ENCODE data around the gene SRCAP. TPM values are rescaled to one million over a fixed set of nuclear protein-coding genes. Genes with fewer than 3 reads are reported as not detected.

SRCAP gene
- polyA plus RNA-seq, 1 of the 3 experiments (the other 2 are of a cell fraction) = 5.6 TPM

- no peak for DNase-seq
- WGBS (ENCODE audit: low lambda C conversion rate) = 2% methylated on average over 2 of the region's 2 CpGs
- Histone ChIP-seq H4K20me1 (ENCODE audit: insufficient read depth) (no peaks in the 10 kb centered on the region), H3K4me1 (ENCODE audit: control insufficient read depth in 1 of 2, insufficient read depth in 2 of 2, low read depth in 1 of 2, low read length in 1 of 2) (peaks cover 7 to 19% of the 10 kb centered on the region in 2 experiments), H3K79me2 (ENCODE audit: insufficient read depth) (peaks cover 22% of the 10 kb centered on the region), H3K4me2 (peak overlapping the region; percentile 99), H3K36me3 (replicated peaks in 1 of 2; ENCODE audit: control insufficient read depth in 1 of 2, insufficient read depth in 2 of 2, low read length in 1 of 2) (peaks cover 18 to 25% of the 10 kb centered on the region in 2 experiments), H3K9me2 (no peaks in the 10 kb centered on the region), H3K9me3 (no peaks in the 10 kb centered on the region), H2AFZ (ENCODE audit: low read depth) (no peak overlapping the region), H3K4me3 (ENCODE audit: low read depth in 2 of 2, low read length in 1 of 2) (peak overlapping the region; percentile 91 to 99), H3K9ac (peak overlapping the region; percentile 95), H3F3A (replicated peaks; ENCODE audit: insufficient read depth) (peaks cover 14% of the 10 kb centered on the region), H3K27me3 (ENCODE audit: insufficient read depth) (no peaks in the 10 kb centered on the region), H3K27ac (ENCODE audit: low read depth in 2 of 2, low read length in 1 of 2) (peak overlapping the region; percentile 29 to 95; a peak in 3 of 4 replicates)
- ChIA-PET POLR2A (no interaction called here), CTCF (interaction anchor here (0.8 to 1.6 kb wide), 2 partner anchors 13 to 42 kb away, joined by 3 to 5 read pairs; no protein-coding TSS in a partner anchor)
- TF ChIP-seq RAD21 (IDR thresholded peaks at IDR 0.05; ENCODE audit: low read length) (no peak), REST (IDR thresholded peaks at IDR 0.05; ENCODE audit: low read depth, low read length) (no peak), TAF1 (IDR thresholded peaks at IDR 0.05; ENCODE audit: borderline replicate concordance, low read depth, low read length) (no peak), CTCF (IDR thresholded peaks at IDR 0.05) (no peak), JUND (IDR thresholded peaks at IDR 0.05) (no peak), MXI1 (IDR thresholded peaks at IDR 0.05; ENCODE audit: low read depth, low read length) (no peak), GATA2 (CRISPR knock-in tag; IDR thresholded peaks at IDR 0.05) (no peak), FOXJ3 (CRISPR knock-in tag; IDR thresholded peaks at IDR 0.05) (no peak), NFIC (IDR thresholded peaks at IDR 0.05; ENCODE audit: borderline replicate concordance) (no peak), EZH2phosphoT487 (IDR thresholded peaks at IDR 0.05; ENCODE audit: borderline replicate concordance, low read depth) (no peak), SIN3A (IDR thresholded peaks at IDR 0.05; ENCODE audit: borderline replicate concordance, low read depth, low read length) (no peak), USF2 (IDR thresholded peaks at IDR 0.05; ENCODE audit: borderline replicate concordance, low read depth, low read length) (no peak), RFX5 (IDR thresholded peaks at IDR 0.05; ENCODE audit: low read length) (no peak), IRF3 (IDR thresholded peaks at IDR 0.05; ENCODE audit: low read depth, low read length) (no peak), RXRA (IDR thresholded peaks at IDR 0.05; ENCODE audit: borderline replicate concordance, low read depth) (no peak), TCF12 (IDR thresholded peaks at IDR 0.05) (no peak), EP300 (IDR thresholded peaks at IDR 0.05; ENCODE audit: borderline replicate concordance in 1 of 2, low read depth in 1 of 2, low read length in 1 of 2) (no peak), YY1 (IDR thresholded peaks at IDR 0.05; ENCODE audit: low read depth) (no peak), TEAD4 (IDR thresholded peaks at IDR 0.05; ENCODE audit: borderline replicate concordance, insufficient read depth) (no peak)
These were observed 47.0 kb upstream of the SRCAP start for GRCh38 chr16:30652005-30652296.
